ENCODE results near the gene CALCR.

Gene CALCR

DNA sequence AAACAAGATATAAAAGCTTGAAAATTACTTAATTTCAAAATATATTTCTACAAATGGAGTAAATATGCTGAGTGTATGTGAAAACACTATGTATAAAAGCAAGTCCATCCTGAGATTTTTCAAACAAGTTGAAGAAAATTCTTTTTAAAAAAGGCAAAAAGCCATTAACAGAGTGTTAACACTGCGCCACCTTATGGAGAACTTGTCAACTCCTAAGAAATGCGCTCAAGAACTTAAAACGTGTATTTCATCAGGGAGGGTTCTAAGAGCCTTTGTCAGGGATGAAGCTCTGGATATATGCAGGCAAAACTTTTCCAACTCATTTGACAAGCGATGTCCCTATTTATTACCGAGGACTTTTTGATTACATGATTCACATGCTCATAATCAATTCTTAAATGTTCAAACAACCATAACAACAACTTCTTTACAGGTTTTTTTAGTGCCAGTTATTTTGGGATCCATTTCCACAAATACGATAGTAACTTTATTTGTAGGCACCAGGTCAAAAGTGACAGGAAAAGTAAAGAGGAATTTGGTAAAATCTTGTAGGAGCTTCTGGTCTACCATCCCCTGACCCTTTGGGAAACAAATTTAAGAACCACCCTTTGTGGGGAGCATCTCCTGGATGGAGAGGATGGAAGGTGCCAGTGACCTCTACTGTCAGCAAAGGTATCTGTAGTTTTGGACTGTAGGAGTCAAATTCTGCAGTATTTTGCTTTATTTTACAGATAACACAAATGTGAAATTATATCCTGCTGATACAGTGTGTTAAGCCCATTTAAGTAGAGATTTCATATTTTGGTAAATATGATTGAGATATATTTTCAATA, 23.2 kb downstream of the CALCR start:
- no peak for DNase-seq

DNA sequence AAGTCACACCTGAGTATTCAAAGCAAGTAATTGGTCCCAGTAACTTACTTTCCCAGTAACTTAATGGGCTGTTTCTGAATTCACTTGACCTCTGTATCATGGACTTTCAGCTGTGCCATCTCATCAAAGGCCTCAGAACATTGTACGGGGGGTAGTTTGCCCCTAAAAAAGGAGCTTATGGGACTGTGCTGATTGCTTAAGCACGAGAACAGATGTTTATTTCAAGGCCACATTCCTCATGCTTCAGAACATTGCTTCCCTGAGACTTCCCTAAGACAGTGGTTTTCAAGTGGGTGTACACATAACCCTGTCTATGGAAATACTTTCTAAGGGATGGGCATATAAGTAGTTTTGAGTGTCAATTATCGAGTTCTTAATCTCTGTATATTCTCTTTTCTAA, 26.8 kb downstream of the CALCR start:
- Mint-ChIP-seq H3K27ac (no peak overlapping the region), H3K36me3 (ENCODE audit: low read depth) (no peaks in the 10 kb centered on the region), H3K4me1 (no peaks in the 10 kb centered on the region), H3K4me3 (no peak overlapping the region), H3K9me3 (no peaks in the 10 kb centered on the region), H3K27me3 (ENCODE audit: low read depth, poor library complexity) (no peaks in the 10 kb centered on the region)
- DNase-seq: no peak
- TF ChIP-seq, protein P1, sequence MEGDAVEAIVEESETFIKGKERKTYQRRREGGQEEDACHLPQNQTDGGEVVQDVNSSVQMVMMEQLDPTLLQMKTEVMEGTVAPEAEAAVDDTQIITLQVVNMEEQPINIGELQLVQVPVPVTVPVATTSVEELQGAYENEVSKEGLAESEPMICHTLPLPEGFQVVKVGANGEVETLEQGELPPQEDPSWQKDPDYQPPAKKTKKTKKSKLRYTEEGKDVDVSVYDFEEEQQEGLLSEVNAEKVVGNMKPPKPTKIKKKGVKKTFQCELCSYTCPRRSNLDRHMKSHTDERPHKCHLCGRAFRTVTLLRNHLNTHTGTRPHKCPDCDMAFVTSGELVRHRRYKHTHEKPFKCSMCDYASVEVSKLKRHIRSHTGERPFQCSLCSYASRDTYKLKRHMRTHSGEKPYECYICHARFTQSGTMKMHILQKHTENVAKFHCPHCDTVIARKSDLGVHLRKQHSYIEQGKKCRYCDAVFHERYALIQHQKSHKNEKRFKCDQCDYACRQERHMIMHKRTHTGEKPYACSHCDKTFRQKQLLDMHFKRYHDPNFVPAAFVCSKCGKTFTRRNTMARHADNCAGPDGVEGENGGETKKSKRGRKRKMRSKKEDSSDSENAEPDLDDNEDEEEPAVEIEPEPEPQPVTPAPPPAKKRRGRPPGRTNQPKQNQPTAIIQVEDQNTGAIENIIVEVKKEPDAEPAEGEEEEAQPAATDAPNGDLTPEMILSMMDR (IDR thresholded peaks at IDR 0.05): no peak

More for the DNA sequence above, 23.2 kb downstream of the CALCR start:
- TF ChIP-seq, protein P1 (IDR thresholded peaks at IDR 0.05): peak; percentile 64
- H3K27me3 Mint-ChIP-seq (ENCODE audit: low read depth, poor library complexity): peaks cover 11% of the 10 kb centered on the region
- no peaks in the 10 kb centered on the region for H3K9me3 Mint-ChIP-seq
- no peak overlapping the region for H3K27ac Mint-ChIP-seq
- H3K36me3 Mint-ChIP-seq (ENCODE audit: low read depth): no peaks in the 10 kb centered on the region
- no peaks in the 10 kb centered on the region for H3K4me1 Mint-ChIP-seq
- no peak overlapping the region for H3K4me3 Mint-ChIP-seq

DNA sequence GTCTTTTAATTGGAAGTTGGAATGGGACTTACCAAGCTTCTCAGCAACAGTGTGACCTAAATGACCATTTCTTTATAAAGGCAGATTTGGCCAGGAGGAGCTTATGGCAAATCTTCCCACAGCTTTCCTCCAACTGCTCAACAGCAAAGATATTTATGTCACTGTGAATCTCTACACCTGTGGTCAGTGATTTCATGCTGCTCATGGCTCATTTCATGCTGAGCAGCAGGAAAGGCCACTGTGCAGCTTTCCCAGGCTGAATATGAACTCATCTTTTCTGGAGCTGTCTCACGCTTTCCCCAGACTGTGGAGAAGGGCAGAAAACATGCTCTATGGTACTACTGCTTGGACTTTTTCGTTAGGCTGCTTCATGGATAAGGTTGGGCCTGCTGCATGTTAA, 29.8 kb downstream of the CALCR start:
- H3K4me1 Mint-ChIP-seq: no peaks in the 10 kb centered on the region
- TF ChIP-seq, protein P1 (IDR thresholded peaks at IDR 0.05): no peak

DNA sequence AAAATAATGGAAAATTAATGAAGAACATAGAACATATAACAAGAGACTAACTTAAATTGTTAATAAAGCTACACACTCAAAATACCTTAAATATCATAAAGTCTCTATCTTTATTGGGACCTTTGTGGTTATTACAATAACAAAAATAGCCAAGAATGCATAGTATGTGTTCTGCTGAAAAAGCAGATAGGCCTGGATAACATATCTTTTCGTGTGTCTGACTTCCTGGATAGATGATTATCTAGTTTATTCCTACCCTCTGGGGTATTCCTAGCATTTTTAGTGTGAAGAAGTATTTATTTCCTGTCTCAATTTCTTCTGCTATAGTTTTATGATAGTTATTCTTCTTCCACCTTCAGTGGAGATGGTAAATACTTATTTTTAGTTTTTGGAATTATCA, 36.5 kb downstream of the CALCR start:
- H3K4me1 Mint-ChIP-seq: no peaks in the 10 kb centered on the region
- H3K36me3 Mint-ChIP-seq (ENCODE audit: low read depth): no peaks in the 10 kb centered on the region
- no peak for DNase-seq
- H3K27me3 Mint-ChIP-seq (ENCODE audit: low read depth, poor library complexity): no peaks in the 10 kb centered on the region
- no peak overlapping the region for H3K27ac Mint-ChIP-seq
- TF ChIP-seq, protein P1 (IDR thresholded peaks at IDR 0.05): no peak
- H3K4me3 Mint-ChIP-seq: no peak overlapping the region
- no peaks in the 10 kb centered on the region for H3K9me3 Mint-ChIP-seq

More for the DNA sequence above, 29.8 kb downstream of the CALCR start:
- H3K36me3 Mint-ChIP-seq (ENCODE audit: low read depth): no peaks in the 10 kb centered on the region
- no peak for DNase-seq
- no peaks in the 10 kb centered on the region for H3K9me3 Mint-ChIP-seq
- H3K4me3 Mint-ChIP-seq: no peak overlapping the region
- no peaks in the 10 kb centered on the region for H3K27me3 Mint-ChIP-seq (ENCODE audit: low read depth, poor library complexity)
- H3K27ac Mint-ChIP-seq: no peak overlapping the region

DNA sequence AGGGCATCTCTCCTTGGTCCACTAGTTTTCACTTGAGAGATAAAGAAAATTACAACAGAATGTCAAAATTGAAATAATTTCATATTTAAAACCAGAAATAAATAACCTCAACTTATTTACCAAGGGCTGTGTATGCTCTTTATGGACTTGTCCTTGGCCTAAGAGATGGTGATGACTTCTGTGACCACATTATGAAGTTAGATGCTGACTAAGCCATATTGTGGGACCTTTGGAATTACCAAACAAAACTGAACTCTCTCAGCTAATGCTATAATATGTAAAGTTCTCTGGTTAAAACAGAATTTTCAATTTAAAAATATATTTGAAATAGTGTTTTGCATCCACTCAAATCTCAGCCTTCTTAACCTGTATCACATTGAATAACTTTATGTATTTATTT, 38.9 kb downstream of the CALCR start:
- H3K27me3 Mint-ChIP-seq (ENCODE audit: low read depth, poor library complexity): no peaks in the 10 kb centered on the region
- TF ChIP-seq, protein P1 (IDR thresholded peaks at IDR 0.05): no peak
- H3K27ac Mint-ChIP-seq: no peak overlapping the region
- H3K9me3 Mint-ChIP-seq: no peaks in the 10 kb centered on the region
- no peaks in the 10 kb centered on the region for H3K36me3 Mint-ChIP-seq (ENCODE audit: low read depth)
- H3K4me3 Mint-ChIP-seq: no peak overlapping the region
- no peak for DNase-seq
- H3K4me1 Mint-ChIP-seq: no peaks in the 10 kb centered on the region

DNA sequence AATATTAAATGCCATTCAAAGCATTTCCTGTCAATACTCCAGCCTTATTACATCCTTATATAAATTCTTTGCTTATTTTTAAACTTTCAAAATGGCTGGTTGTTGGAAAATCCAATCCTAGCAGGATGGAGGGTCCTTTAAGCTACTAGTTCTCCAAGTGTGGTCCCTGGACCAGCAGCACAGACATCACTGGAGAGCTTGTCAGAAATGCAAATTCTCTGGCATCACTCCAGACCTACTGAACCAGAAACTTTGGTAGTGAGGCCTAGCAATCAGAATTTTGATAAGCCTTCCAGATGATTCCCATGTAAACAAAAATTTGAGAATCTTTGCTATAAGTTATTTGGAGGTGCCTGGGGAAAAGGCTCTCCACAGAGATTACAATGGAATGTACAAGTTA, 43.8 kb downstream of the CALCR start:
- no peak overlapping the region for H3K4me3 Mint-ChIP-seq
- TF ChIP-seq, protein P1 (IDR thresholded peaks at IDR 0.05): no peak
- no peak for DNase-seq
- no peaks in the 10 kb centered on the region for H3K36me3 Mint-ChIP-seq (ENCODE audit: low read depth)
- H3K4me1 Mint-ChIP-seq: no peaks in the 10 kb centered on the region
- no peaks in the 10 kb centered on the region for H3K9me3 Mint-ChIP-seq
- no peaks in the 10 kb centered on the region for H3K27me3 Mint-ChIP-seq (ENCODE audit: low read depth, poor library complexity)
- H3K27ac Mint-ChIP-seq: no peak overlapping the region

All from nephron progenitor cell (in vitro differentiated cells).